Mesothelial cell of epicardium (in vitro differentiated cells): ENCODE measurements around the gene SH3D19. TPM values are rescaled to one million over a fixed set of nuclear protein-coding genes. Genes with fewer than 3 reads are reported as not detected.

Experiments
- DNase-seq, 2 experiments: peaks; one replicate each; pipeline ENCODE4 v3.0.0; 2021; ENCODE audit warnings: low spot score in 2 of 2; ENCODE audit not compliant: unreplicated experiment in 2 of 2
- H3K27ac Mint-ChIP-seq: 2 replicates; pipeline ENCODE4 v1.8.0; 2021; ENCODE audit warnings: mixed read lengths
- H3K27me3 Mint-ChIP-seq: 2 replicates; pipeline ENCODE4 v1.8.0; 2021; ENCODE audit warnings: low read depth, mixed read lengths
- H3K36me3 Mint-ChIP-seq: 2 replicates; pipeline ENCODE4 v1.8.0; 2021; ENCODE audit warnings: mixed read lengths
- H3K4me1 Mint-ChIP-seq: 2 replicates; pipeline ENCODE4 v1.8.0; 2021; ENCODE audit warnings: mixed read lengths
- H3K4me3 Mint-ChIP-seq: 2 replicates; pipeline ENCODE4 v1.8.0; 2021; ENCODE audit warnings: mild to moderate bottlenecking, moderate library complexity, mixed read lengths
- H3K9me3 Mint-ChIP-seq: 2 replicates; pipeline ENCODE4 v1.8.0; 2021; ENCODE audit warnings: mixed read lengths
- CTCF ChIP-seq: fragments of 200-600 bp; sonication (generic); IDR thresholded peaks from one replicate; pipeline ENCODE4 v1.5.0; 2021; ENCODE audit warnings: antibody characterized with exemption; ENCODE audit not compliant: unreplicated experiment
- total RNA-seq: library from RNA; stranded (reverse); gene quantifications from 3 replicates; pipeline ENCODE4 v1.2.1, GENCODE V29; 2021

Gene SH3D19
- total RNA-seq, 1 donor from 2014 or later = 39.3 TPM

DNA sequence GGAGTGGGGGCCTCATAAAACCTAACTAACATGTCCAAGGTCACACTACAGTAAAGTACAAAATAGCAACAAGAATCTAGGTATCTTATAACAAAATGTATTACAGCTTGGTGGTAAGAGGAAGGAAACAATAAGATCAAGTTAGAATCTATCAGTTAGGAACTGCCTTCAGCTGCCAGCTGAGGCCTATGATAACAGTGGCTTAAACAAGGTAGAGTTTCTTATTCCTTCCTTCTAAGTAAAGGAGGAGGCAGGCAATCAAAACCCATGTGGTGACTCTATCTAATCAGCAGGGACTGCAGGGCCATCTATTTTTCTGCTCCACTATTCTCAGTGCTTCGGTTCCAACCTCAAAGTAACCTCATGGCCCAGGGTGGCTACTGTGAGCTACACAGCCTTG is 10.9 kb downstream of the SH3D19 start:
- Mint-ChIP-seq H3K4me1 (peaks cover 7% of the 10 kb centered on the region), H3K27ac (no peak overlapping the region), H3K4me3 (no peak overlapping the region), H3K27me3 (no peaks in the 10 kb centered on the region), H3K9me3 (no peaks in the 10 kb centered on the region), H3K36me3 (no peaks in the 10 kb centered on the region)
- no peak for TF ChIP-seq CTCF
- no peak for DNase-seq

DNA sequence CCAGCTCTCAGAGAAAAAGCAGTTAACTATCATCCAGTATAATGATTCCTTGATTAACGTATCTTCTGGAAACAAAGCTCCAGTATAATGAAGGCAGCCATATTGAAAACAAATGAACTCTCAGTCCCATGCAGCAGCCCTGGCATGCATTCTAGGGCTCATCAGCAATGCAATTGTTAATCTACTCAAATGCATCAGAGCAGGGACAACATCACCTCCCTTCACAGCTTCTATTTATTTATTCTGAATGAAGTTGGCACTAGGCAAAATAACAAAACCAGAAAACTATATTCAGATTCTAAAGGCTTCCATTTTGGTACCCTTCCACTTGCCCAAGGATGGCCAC is 11.4 kb downstream of the SH3D19 start:
- Mint-ChIP-seq H3K36me3 (no peaks in the 10 kb centered on the region), H3K4me3 (no peak overlapping the region), H3K27me3 (no peaks in the 10 kb centered on the region), H3K9me3 (no peaks in the 10 kb centered on the region), H3K4me1 (peaks cover 7% of the 10 kb centered on the region), H3K27ac (no peak overlapping the region)
- TF ChIP-seq CTCF = no peak
- DNase-seq = no peak

DNA sequence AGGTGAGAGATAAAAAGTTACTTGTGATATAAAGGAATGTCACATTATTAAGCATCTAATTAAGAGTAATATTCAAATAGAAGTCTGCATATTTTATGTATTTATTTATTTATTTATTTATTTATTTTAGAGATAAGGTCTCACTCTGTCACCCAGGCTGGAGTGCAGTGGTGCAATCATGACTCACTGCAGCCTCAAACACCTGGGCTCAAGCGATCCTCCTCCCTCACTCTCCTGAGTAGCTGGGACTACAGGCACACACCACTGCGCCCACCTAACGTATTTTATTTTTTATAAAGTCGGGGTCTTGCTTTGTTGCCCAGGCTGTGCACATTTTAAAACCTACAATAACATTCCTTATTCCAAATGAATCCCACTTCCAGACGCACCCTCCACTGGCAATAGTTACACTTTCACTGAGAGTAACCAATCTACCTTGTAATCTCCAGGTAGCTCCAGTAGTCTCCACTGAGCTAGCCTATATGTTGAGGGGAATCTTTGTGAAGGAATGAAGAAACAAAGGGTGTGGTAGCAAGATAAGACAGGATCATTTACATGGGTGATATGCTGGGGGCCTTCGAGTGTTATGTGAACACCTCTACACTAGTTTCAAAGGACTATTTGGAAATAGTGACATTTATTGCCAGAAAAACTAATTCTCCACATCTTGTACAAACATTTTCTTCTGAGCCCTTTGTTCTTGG is 11.9 kb downstream of the SH3D19 start:
- Mint-ChIP-seq H3K9me3 (no peaks in the 10 kb centered on the region), H3K4me3 (no peak overlapping the region), H3K4me1 (peaks cover 7% of the 10 kb centered on the region), H3K36me3 (no peaks in the 10 kb centered on the region), H3K27ac (no peak overlapping the region), H3K27me3 (no peaks in the 10 kb centered on the region)
- no peak for DNase-seq
- no peak for TF ChIP-seq CTCF

DNA sequence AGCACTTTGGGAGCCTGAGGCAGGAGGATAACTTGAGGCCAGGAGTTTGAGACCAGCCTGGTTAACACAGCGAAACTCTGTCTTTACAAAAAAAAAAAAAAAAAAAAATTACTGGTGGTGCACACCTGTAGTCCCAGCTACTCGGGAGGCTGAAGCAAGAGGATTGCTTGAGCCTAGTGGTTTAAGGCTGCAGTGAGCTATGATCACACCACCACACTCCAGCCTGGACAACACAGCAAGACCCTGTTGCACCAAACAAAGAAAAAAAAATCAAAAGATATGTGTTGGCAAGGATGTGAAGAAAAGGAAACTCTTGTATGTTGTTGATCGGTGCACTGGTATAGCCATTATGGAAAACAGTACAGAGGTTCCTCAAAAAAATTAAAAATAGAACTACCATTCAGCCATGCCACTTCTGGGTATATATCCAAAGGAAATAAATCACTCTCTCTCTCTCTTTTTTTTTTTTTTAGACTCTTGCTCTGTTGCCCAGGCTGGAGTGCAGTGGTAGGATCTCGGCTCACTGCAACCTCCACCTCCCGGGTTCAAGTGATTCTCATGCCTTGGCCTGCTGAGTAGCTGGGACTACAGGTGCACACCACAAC is 15.2 kb downstream of the SH3D19 start:
- Mint-ChIP-seq H3K9me3 (peaks cover 6% of the 10 kb centered on the region), H3K36me3 (peaks cover 7% of the 10 kb centered on the region), H3K4me1 (peaks cover 5% of the 10 kb centered on the region), H3K27ac (no peak overlapping the region), H3K27me3 (no peaks in the 10 kb centered on the region), H3K4me3 (no peak overlapping the region)
- no peak for TF ChIP-seq CTCF
- DNase-seq = no peak

DNA sequence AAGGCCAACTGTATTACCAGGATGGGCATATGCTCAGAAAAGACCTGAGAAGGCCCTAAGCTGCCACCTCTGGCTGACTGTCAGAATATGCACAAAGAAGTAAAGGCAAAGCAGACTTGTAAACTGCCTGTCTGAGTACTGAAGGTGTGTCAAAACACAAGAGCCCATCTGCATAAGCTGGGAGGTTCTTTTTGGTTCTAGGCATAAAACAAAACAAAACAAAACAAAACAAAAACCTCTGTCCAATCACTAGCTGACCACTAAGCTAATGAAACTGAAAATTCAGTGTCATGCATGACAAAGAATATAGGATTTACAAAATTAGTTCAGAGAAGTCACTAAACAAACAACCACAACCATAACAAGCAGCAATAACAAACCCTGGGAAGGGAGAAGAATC is 20.6 kb downstream of the SH3D19 start:
- Mint-ChIP-seq H3K4me3 (no peak overlapping the region), H3K36me3 (peaks cover 29% of the 10 kb centered on the region), H3K4me1 (peaks cover 25% of the 10 kb centered on the region), H3K27me3 (no peaks in the 10 kb centered on the region), H3K27ac (no peak overlapping the region), H3K9me3 (peaks cover 19% of the 10 kb centered on the region)
- no peak for TF ChIP-seq CTCF
- DNase-seq = no peak
